Ovary (tissue), 3 donors: Measurements from ENCODE around the gene NPY4R.
"Not testable (repeated sequence)": the region's sequence is repeated elsewhere in the genome, so short reads cannot be mapped to it uniquely, and the experiment has no call there.

ENCODE experiments used
- CTCF ChIP-seq, 3 donors: fragments of 450-650 bp in 2 of 3; fragments of 200-600 bp in 1 of 3; IDR thresholded peaks; one replicate each; pipeline versions ENCODE4 v1.5.1 to v1.8.0; 2016 to 2022; ENCODE audit warnings: antibody characterized with exemption in 3 of 3, mild to moderate bottlenecking in 1 of 3
- POLR2A ChIP-seq: fragments of 450-650 bp; IDR thresholded peaks from one replicate; pipeline ENCODE4 v1.6.1; 2017; ENCODE audit warnings: antibody characterized with exemption, mild to moderate bottlenecking, moderate library complexity
- donor health status: DM: no; HTN: no; CAD: no.

- TF ChIP-seq POLR2A; CTCF (IDR thresholded peaks at IDR 0.05): not testable (repeated sequence)
These were observed 47.0 kb upstream of the NPY4R start for GRCh38 chr10:46512725-46513124.
